GM19351 (cell line): Measurements from ENCODE around the gene TBC1D30.

ENCODE experiments used
- ATAC-seq: cut with Tn5 transposase; IDR thresholded peaks from one replicate; pipeline ENCODE4 v1.9.1; 2021; ENCODE audit warnings: mild to moderate bottlenecking, moderate library complexity; ENCODE audit not compliant: unreplicated experiment

The TBC1D30 gene

DNA sequence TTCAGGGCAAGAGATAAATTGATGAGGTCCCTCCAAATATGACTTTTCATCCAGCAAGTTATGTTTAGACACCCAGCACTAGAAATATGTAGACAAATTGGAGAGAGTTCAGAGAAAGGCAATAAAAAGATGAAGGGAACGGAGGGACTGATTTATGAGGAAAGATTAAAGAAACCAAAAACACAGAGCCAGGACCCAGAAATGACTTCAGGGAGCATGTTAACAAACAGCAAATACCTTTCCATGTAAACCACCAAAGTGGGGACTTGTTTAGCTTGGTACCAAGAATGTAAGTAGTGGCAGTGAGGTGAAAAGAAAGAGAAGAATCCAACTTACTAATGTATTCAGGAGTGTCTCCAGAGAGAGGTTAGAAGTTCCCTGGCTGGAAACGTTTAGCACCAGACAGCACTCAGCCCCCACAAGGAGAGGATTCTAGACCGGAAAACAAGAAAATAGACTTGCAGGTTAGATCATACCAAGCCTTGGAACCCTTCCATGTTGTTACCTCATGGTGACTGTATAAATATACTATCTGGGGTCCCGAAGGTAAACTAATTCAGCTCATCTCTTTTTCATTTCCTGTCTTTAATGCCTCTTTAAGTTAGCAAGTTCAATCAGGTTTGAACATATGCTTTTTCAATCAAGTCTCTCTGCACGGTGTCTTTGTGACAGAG lies 79.2 kb downstream of the TBC1D30 start:
- ATAC-seq, result no peak

DNA sequence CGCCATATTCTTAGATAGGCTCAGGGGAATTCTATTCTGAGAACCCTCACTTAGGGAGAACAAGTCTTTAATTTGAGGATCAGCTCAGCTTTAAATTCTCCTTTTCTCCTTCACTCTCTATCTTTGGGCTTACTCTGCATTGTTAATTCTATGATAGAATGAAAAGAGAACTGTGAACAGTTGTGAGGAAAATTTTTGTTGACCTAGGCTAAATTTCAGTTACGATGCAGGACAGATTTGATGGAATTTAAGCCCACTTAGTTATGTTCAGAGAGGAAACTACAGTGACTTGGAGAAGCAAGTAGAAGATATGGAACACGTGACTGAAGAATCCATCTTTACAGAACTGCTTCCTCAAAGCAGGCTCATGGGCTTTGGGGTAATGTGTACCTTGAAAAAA lies 82.7 kb downstream of the TBC1D30 start:
- no peak for ATAC-seq

DNA sequence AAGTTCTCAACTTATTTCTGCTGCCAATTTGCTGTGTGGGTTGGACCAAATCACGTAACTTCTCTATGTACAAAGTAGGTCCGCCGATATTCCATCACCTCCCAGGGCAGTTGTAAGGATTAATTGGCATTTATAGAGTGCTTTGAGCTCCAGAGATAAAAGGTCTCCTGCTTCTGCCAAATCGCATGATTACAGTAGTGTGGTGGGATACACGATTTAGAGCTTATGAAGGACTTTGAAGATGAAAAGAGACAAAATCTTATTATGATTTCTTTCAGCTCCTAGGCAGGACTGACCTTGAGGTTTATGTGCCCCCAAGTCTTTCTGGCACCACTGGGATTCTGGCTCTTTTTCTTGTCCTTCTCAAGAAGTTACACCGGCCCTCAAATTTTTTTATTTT lies 84.7 kb downstream of the TBC1D30 start:
- no peak for ATAC-seq

DNA sequence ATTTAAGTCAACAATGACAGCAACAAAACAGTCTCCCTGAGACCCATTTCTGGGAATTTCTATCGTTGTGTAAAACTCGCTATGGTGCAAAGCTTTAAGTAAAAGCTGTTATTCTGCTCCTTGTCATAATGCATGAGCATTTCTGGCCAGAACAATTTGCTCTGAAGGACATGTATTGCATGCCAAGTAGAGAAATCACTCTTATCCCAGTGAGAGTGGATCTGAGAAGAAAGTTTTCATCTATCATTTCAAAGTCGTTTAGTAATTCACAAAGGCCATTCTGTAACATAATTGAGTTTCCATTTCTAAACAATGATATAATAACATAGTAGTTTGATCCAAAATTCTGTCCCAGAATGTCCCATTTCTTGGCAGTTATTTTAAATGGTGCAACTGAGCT lies 86.6 kb downstream of the TBC1D30 start:
- no peak for ATAC-seq

- no peak for ATAC-seq
Measured at GRCh38 chr12:64911912-64912311, 87.5 kb downstream of the TBC1D30 start.

- no peak for ATAC-seq
Measured at GRCh38 chr12:64912516-64913255, 88.2 kb downstream of the TBC1D30 start.

GRCh38 chr12:64915242-64915641 lies 90.8 kb downstream of the TBC1D30 start:
- no peak for ATAC-seq

DNA sequence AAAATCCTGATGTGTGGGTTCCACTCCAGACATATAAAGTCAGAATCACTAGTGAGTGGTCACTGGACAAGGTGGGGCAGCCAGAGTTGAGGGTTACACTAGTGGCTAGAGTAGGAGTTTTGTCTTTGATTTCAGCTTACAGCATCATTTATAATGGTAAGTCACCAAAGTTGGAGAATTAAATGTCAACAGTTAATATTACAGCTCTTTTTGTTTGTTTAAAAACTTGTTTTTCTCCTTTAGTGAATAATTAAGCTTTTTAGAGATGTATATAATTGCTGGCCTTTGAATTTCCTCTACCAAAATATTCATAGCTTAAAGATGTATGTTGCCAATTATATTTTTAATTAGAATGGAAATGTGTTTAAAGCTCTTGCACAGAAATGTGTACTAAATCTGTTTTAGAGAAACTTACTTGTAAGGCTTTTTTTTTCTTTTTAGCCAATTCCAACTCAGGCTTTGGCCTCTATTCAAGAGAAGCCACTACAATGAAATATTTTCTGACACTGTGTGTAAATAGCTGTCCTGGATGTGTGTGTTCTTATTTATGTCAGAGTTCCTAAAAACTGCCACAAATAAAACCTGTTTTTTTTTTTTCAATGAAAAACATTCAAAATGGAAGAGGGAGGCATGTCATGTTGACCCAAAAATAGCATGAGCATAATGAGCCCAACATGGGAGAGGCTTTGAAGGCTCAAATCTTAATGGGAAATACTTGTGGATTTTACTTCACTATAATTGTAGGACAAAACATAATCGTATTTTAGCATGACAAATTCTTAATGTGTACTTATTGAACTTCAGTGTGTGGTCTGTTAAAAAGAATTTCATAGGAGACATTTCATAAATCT lies 92.2 kb downstream of the TBC1D30 start:
- ATAC-seq, result no peak

DNA sequence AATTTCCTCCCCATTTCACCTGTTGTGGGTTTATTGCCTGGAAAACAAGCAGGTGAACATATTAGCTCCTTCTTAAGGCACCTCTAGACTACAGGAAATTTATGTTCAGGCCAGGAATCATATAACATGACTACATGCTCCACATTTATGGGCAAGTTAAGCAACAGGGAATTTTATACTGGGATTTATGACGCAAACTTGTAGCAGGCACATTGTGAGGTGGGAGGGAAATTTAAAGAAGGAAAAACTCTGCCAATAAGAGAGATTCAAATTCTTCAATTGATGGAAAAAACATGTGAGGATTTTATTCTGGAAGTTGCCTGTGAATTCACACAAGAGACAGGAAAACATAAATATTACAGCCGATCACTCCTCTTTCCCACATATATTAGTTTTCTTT lies 93.9 kb downstream of the TBC1D30 start:
- no peak for ATAC-seq

DNA sequence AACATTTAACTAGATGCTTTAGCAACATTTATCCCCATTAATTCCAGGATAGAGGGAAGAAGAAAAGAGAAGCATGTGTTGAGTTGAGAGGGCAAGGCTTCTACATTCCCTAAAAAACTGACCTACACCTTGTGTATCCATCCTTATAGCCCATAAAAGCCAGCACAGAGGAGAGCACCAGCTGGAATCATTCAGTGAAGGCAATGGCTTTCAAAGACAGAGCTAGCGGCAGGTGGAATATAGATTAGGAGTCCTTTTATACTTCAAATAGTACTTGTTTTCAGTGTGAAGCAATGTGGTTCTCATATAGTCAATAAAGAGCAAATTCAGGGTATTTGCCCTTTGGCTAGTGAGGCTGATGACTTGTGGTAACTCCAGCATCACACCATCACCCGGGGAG lies 94.4 kb downstream of the TBC1D30 start:
- no peak for ATAC-seq

- no peak for ATAC-seq
Measured at GRCh38 chr12:64922853-64923252, 98.4 kb downstream of the TBC1D30 start.

DNA sequence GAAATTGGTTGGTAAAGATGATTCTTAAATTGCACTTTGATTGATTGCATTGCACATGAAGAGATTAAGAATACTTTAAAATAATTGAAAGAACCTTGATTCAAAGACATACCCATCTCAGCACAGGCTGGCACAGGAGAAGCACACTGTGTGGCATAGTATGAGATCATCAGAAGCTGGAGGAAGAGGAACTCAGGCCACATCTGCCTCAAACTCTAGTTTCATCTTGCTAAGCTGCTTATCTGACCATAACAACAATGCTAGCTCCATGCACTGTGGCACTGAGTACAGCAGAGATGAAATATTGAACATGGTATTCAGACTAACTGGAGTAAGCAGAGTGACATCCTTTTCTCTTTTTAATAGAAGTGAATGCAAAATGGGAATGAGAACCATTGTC lies 99.1 kb downstream of the TBC1D30 start:
- no peak for ATAC-seq
